ENCODE data around the gene SNAP47.

DNA sequence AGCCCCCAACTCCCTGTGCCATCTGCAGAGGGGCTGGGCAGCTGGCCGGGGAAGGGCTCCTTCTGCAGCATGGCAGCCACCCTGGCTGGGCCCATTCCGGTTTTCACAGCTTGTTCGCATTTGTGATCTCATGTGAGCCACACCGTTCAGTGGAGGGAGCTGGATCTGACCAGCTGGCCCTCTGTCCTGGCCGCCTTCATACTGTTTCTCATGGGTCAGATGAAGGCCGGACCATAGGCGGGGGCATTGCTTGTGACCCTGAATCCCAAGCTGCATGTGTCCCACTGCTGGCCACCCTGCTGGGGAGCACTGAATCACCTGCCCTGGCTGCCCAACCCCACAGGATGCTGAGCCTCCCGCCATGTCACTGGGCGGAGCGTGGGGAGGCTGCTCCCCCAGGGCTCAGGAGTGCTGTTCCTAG is 43.8 kb downstream of the SNAP47 start:
- TF ChIP-seq, protein P1, sequence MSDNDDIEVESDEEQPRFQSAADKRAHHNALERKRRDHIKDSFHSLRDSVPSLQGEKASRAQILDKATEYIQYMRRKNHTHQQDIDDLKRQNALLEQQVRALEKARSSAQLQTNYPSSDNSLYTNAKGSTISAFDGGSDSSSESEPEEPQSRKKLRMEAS (IDR thresholded peaks at IDR 0.05; ENCODE audit: insufficient read depth, insufficient read length): no peak
- no peak for TF ChIP-seq POLR2AphosphoS5 (IDR thresholded peaks at IDR 0.05; ENCODE audit: insufficient read depth, low read depth, low read length)

All from endothelial cell of umbilical vein (primary cell).